GM19467 (cell line): Measurements from ENCODE around the gene CARD6.
A peak's percentile ranks its signal among the peaks of the same experiment; 100 is the strongest.
"Not testable (repeated sequence)": the region's sequence is repeated elsewhere in the genome, so short reads cannot be mapped to it uniquely, and the experiment has no call there.

Experiments
- ATAC-seq: cut with Tn5 transposase; IDR thresholded peaks from one replicate; pipeline ENCODE4 v1.9.1; 2021; ENCODE audit warnings: mild to moderate bottlenecking, moderate library complexity; ENCODE audit not compliant: unreplicated experiment

The CARD6 gene

DNA sequence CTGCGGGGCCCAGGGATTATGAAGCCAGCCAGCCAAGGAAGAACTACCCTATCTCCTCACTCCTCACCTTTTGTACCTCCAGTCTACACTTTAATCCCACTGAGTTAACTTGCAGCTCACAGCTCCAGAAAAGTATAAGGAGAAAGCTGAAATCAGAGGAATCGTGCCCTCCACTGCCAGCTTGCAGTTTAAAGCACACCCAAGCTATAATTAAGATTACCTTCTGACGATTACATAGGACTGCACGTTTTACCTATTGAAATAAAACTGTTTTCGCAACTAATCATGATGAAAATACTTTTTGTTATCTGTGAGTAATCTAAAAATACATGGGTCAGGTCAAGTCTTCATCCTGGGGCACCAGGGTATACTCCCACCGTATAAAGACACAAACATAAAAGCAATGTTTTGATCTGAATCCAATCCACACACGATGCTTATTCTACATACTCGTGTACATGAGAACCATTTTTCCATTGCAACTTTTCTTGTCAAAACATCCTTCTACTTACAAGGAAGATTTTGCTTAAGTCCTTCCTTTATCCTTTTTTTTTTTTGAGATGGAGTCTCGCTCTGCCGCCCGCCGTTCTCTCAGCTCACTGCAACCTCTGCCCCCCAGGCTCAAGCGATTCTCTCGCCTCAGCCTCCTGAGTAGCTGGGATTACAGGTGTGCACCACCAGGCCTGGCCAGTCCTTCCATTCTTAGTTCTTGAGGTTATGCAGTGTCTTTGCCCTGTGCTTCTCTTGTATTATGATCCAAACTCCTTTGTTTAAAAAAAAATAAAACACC is 13.8 kb upstream of the CARD6 start:
- ATAC-seq, result no peak

DNA sequence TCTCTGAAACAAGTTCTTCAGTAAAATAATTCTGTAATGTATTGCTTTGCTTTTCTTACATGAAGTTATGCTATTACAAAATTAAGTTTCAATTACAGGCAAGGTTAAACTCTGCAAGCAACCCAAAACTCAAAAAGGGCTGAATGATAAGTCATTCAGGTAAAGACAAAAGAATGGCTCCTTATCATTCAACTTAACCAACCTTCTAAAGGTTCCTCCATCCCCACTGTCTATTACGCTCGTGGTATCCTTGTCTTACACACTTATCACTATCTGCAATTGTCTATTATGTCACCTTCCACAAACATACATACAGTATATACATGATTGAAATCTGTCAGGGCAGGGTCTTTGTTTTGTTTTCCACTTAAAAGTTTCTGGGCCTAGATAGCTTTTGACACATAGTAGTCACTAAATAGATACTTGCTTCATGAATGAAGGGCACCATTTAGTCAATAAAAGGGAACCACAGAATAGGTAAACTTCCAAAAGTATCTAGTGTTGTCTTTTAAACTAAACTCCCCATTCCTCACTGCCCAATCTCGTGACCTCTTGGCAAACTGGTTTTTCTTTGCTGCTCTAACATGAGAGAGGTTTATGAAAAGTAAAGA is 13.0 kb upstream of the CARD6 start:
- ATAC-seq, result no peak

DNA sequence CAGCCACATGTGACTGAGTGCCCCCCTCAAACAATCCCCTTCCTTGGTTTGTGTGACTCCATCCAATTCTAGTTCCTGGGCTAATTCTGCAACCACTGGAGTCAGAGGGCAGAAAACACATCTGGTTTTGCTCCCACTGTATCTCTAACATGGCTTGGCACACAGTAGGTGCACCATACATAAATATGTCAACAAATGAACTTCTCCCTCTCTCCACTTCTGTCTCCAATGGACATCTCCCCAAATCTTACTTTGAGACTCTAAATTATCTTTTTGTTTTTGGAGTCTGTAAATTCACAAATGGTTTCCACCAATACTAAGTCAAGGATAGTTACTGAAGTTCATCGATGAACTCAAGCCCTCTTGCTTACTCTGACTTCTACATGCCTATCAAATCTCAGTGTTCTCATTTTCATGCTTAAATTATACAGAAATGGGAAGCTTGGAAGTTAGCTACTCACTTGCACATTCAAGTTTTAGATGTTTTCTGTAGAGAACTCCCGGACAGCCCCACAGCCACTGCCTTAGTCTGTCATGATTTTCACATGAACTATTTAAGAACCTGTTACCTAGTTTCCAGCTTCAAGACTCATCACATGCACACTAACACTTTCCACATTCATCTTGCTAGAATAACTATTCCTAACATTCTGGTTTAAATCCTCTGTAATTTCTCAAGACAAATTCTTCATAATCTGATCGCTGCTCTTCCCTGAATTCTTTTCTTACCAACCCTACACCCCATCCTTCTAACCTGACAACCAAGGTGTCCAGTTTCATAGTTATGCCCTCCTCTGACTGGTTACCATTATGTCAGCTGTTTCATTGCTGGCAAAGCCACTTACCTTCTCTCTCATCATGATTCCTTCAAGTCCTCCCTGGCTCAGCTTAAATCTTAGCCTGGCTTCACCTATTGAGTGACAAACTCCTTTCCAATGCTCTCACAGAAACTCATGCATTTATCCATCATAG is 12.2 kb upstream of the CARD6 start:
- ATAC-seq, result no peak

DNA sequence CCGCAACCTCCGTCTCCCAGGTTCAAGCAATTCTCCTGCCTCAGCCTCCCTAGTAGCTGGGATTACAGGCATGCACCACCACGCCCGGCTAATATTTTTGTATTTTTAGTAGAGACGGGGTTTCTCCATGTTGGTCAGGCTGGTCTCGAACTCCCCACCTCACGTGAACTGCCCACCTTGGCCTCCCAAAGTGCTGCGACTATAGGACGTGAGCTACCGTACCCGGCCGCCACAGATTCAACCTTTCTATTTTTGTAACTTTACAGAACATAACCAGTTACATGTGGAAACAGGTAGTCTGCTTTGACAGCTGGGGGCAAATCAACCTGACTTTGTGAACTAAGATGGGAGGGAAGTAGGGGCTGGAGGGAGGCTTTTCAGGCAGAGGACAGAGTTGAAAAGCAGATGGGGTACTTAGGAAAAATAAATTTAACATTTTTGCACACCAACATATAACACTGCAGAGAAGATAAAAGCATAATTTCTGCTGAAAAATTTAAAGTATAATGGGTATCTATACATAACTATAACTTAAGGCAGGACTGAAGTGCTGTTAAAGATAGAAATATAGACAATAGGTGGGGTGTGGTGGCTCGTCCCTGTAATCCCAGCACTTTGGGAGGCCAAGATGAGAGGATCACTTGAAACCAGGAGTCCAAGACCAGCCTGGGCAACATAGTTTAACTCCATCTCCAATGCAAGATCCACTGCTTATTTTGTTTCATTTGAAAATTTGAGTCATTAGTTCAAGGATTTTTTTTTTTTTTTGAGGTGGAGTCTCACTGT is 11.2 kb upstream of the CARD6 start:
- ATAC-seq, result no peak

DNA sequence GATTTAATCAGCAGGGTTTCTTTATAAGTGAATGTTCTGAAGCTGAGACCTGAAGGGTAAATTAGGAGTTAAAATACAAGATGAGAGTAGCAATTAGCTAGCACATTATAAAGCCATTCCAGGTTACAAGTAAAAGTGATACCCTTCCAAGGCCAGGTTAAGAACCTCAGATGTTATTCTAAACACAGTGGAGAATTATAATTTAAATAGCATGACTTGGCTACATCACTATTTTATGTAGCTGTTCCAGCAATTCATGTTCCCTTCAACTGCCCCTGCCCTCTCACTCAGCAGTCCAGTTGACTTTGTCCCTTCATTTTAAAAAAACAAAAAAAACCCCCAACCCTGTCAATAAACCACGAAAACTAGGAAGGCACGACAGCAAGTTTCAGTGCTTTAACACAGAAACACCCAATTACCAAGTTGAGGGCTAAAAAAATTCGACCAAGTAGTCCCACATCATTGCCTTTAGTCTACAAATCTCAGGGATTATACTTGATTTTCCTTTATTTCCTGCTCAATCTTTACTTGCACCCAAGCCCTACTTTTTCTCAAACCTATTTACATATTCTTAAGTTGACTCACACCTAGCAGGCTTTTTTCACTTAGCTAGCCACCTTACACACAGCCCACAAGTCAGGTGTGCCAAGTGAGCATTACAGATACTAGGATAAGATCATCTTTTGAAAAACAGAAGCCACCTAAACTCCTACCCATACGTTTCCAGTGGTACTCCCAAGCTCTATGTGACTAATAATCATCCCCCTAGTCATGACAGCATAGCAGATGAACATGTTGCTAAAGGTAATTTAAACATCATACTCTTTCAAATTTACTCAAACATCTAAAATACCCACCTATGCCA is 9.6 kb upstream of the CARD6 start:
- no peak for ATAC-seq

DNA sequence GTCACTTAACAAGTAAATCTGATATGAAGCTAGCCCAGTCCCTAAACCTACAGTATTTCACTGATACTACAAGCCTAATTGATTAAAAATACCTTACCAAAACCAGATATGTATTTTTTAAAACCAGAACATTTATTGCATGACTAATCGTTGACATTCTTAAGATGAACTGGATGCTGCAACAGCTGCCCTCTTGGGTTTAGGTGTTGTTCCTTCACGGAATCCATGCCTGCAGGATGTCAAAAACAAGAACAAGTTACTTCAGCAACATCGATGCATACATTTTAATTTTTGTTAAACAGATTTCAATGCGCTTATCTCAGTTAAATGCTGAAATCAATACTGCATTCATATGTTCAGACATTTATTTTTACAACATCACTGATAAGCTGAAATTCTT is 8.8 kb upstream of the CARD6 start:
- ATAC-seq, result no peak

DNA sequence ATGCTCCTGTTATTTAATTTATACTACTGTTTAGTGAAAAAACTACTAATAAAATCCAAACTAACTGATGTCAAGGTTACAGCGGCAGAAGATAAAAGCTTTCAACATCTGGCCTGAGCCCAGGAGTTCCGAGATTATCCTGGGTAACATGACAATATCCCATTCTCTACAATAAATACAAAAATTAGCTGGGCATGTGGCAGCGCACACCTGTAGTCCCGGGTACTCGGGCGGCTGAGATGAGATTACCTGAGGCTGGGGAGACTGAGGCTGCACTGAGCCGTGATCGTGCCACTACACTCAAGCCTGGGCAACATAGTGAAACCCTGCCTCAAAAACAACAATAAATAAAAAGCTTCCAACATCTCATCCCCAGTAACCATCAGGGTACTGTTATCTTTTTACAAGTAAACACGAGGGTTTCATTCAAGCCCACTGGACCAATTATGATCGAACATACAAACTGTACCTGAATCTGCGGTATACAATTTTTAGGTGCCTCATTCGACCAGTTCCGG is 7.4 kb upstream of the CARD6 start:
- ATAC-seq, result no peak

DNA sequence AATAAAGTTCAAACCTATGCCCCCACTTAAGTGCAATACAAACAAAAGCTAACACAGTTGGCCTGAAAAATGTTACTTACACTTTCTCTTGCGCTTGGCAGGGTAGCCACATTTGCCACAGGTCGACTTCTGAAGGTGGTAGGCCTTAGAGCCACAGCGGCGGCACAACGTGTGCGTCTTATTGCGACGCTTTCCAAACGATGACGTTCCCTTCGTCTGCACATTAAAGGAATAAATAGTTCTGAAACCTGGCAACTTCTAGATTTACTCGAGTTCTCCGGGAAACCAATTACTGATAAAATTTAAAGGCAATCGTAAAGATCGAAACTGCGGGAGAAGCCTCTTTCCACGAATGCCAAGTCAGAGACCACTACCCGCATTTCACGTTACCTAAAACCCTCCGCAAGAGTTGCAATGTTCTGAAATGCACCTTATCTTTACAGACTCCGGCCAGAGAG is 6.7 kb upstream of the CARD6 start:
- no peak for ATAC-seq

DNA sequence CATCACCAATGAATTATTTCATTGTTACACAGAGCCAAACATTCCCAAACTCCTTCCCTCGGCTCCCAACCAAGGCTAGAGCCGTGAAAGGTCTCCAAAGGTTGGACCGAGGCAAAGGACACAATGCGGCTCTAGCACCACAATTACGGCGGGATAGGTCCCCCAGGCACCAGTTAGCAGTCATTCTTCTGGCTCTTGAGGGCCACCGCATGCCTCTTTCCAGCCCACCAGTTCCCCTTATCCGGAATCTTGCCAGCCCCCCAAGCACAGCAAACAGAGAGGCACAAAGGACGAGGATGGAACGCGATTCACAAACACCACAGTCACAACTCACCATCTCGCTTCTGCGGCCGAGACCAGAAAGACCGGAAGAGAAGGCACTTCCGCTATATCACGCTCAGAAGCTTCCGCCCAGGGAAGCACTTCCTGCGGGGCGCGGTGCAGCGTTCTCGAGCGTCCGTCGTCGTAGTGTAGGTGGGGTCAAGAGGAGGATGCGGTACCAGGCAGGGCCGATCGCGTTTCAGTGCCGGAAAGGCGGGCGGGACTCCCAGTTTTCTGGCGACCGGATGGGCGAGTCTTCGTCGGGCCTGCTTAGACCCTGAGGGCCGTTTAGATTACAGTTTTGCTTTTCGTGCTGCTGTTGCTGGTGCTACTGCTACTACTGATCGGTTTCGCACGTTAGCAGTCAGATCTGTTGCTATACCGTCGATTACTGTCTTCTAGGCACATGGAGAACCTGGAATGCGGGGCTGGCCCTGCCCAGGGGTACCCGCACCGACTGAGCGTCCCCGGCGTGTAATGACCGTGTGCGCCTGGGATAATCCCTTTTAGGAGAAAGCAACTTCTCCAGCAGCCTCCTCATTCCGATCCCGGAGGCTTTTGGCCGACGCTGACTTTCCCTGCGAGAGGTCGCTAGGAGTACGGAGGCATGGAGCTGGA is 6.0 kb upstream of the CARD6 start, which contains the start of gene RPL37:
TSS of gene RPL37 (minus strand) at position 374 of the 939 bp plus-strand sequence. CDS start at position 337, 37 bp downstream.
- peak; percentile 96 for ATAC-seq

DNA sequence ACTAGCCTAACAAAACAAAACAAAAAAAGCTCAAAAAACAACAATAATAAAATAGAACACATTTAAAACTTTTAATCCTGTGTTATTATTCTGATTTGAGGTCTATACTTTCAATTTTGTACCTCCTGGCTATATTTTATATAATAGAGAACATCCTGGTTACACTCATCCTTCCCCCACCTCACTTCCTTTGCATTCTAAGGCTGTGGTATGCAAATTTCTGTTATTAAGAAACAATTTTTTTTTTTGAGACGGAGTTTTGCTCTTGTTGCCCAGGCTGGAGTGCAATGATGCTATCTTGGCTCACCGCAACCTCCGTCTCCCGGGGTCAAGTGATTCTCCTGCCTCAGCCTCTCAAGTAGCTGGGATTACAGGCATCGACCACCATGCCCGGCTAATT is 3.1 kb upstream of the CARD6 start:
- no peak for ATAC-seq

DNA sequence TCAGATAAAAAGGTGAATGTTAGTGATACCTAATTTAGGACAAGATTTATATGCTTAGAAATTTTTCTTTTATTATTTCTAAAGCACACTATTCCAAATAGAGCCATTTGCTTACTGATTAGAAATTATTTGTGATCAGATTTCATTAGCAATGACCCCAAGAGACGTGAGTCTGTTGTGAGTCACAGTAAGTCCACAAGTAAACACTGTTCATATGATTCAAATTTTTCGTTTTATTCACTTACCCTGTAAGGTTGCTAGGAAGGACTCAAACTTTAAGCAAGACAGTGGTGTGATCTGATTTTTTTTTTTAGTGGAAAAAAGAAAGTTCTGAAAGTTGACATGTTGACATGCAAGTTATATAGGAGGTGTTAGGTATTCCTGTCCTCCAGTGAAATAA is 1.2 kb downstream of the CARD6 start:
- ATAC-seq, result no peak

DNA sequence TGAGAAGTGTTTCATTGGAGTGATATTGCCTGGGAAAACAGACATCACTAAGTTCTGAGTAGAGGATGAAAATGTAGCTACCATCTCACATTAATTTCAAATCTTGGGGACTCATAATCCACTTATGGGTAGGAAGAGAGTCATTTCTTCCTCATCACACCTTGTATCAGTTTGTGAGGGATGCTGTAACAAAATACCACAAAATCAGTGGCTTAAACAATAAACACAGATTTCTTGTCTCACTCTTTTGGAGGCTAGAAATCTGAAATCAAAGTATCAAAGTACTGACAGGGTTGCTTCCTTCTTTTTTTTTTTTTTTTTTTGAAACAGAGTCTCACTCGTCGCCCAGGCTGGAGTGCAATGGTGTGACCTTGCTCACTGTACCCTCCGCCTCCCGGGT is 3.4 kb downstream of the CARD6 start:
- ATAC-seq, result no peak

DNA sequence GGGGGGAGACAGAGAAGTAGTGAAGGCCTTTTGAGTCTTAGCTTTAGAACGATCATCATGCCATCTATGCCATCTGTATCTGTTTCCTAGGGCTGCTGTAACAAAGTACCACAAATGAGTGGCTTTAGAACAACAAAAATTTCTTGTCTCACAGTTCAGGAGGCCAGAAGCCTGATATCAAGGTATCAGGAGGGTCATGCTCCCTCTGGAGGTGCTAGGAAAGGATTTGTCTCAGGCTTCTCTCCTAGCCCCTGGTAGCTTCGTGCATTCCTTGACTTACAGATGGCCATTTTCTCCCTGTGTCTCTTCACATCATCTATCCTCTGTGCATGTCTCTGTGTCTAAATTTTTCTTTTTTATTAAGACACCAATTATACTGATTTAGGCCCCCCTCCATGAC is 5.2 kb downstream of the CARD6 start:
- no peak for ATAC-seq

DNA sequence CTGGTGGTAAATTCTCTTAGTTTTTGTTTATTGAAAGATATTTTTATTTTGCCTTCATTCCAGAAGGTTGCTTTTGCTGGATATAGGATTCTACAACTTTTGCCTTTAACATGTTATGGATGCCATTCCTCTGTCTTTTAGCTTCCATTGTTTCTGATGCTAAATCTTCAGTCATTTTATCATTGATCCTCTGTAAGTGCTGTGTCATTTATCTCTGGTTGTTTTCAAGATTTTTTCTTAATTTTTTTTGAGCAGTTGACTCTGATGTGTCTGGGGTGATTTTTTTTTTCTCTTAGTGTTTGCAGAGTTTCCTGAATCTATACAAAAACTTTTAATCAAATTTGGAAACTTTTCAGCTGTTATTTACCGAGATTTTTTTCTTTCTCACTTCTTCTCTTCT is 6.4 kb downstream of the CARD6 start:
- no peak for ATAC-seq

DNA sequence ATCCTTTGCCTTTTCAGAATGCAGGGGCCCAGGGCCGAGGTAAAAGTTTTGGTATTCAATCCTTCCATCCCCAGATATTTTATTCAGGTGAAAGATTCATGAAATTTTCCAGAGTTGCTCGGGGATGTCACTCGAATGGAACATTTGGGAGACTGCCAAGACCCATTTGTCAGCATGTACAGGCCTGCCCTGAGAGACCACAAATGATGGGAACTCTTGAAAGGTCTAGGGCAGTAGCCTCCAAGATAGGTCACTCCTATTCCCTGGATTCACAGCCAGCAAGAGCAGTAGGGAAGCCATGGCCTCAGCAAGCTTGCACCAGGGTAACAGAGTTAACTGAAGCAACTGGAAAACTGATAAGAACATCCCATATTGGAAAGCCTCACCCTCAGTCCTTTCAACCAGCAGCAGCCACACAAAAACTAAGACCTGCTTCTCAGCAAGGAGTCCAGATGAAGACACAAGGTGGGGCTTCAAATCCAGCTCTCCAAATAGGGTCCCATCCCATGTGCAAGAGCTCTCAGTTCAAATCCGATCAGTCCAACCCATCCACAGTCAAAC is 12.5 kb downstream of the CARD6 start:
- ATAC-seq, result no peak

DNA sequence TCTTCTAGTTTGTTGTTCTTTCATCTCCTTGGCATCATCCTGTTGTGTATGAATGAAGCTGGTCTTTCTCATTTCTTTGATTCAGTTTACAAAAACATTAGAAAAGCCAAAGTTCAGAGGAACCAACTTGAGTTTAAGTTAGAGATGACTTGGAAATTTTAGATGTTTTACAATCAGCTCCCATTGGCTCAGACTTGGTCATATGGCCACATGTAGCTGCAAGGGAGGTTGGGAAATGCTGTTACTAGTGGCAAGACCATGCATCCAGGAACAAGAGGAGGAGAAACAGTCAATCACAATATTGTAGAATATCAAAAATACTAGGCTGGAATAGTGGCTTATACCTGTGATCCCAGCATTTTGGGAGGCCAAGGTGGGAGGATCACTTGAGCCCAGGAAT is 19.5 kb downstream of the CARD6 start:
- ATAC-seq, result no peak

DNA sequence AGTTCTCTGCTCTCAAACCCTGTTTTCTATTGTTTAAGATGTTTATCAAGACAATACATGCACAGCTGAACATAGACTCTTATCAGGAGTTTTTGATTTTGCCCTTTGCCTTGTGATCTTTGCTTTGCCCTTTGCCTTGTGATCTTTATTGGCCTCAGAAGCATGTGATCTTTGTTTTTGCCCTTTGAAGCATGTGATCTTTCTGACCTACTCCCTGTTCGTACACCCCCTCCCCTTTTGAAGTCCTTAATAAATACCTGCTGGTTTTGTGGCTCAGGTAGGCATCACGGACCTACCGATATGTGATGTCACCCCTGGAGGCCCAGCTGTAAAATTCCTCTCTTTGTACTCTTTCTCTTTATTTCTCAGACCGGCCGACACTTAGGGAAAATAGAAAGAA is 23.8 kb downstream of the CARD6 start:
- not testable (repeated sequence) for ATAC-seq

DNA sequence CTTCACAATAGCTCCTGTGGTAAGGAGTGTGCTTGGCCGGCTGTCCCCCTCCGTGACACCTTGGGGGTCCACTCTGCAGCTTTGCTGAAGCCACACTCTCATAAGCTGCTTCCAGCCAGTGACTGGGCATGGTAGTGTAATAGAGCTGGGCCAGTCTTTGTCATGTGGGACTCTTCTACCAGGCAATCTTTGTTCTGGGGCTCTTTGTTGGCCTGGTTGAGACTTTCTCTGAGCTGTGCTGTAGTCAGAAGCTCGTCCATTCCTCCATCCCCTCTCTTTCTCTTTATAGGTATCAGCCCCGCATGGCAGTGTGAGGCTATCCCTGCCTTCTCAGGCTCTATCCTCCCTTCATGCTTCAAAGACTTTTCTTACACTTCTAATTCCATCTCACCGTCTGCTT is 25.7 kb downstream of the CARD6 start:
- ATAC-seq, result no peak
